ENCODE data around the gene PDZD2.

The PDZD2 gene

GRCh38 chr5:32020946-32021345, 382.0 kb downstream of the PDZD2 start:
- TF ChIP-seq EZH2phosphoT487 (IDR thresholded peaks at IDR 0.05; ENCODE audit: borderline replicate concordance) (no peak), CTCF (conservative IDR thresholded peaks at IDR 0.05; ENCODE audit: low read length) (no peak)
- no peaks in the 10 kb centered on the region for H3K9me3 ChIP-seq (ENCODE audit: insufficient read depth, low read depth, low read length)

DNA sequence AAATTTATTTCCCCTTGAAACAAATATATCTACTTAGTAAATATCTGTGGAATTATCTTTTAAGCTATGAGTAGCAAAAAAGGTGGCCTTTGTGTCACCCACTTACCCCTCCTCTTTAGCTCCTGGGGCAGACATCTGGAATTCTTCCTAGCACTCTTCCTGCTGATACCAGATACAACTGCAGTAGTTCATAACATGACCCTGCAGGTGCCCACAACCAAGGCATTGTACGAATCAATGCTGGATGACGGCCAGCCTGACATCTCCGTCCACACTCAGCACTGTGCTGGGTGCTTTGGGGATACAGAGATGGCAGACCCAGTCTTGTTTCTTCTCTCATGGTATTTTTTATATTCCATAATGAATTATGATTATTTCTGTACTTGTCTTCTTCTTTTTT, 382.8 kb downstream of the PDZD2 start:
- Histone ChIP-seq H3K9me3 (ENCODE audit: insufficient read depth, low read depth, low read length) (no peaks in the 10 kb centered on the region), H3F3A (ENCODE audit: low read depth) (no peaks in the 10 kb centered on the region), H3K4me1 (ENCODE audit: insufficient read depth, low read length, poor library complexity, severe bottlenecking) (peaks cover 4% of the 10 kb centered on the region), H3K4me3 (ENCODE audit: low read length, poor library complexity, severe bottlenecking) (no peak overlapping the region), H4K20me1 (ENCODE audit: insufficient read depth, low read length, poor library complexity, severe bottlenecking) (no peaks in the 10 kb centered on the region), H2AFZ (ENCODE audit: low read length) (no peak overlapping the region), H3K9ac (ENCODE audit: low read depth, low read length, poor library complexity, severe bottlenecking) (no peak overlapping the region), H3K27me3 (ENCODE audit: insufficient read depth, low read length, poor library complexity, severe bottlenecking) (no peaks in the 10 kb centered on the region), H3K36me3 (ENCODE audit: insufficient read depth, low read length) (no peaks in the 10 kb centered on the region), H3K79me2 (ENCODE audit: insufficient read depth, low read length) (no peaks in the 10 kb centered on the region), H3K9me2 (replicated peaks; ENCODE audit: low read depth, low read length) (no peaks in the 10 kb centered on the region), H3K4me2 (ENCODE audit: low read depth, low read length, poor library complexity, severe bottlenecking) (no peak overlapping the region)
- TF ChIP-seq CTCF (conservative IDR thresholded peaks at IDR 0.05; ENCODE audit: low read length) (no peak), EZH2phosphoT487 (IDR thresholded peaks at IDR 0.05; ENCODE audit: borderline replicate concordance) (no peak)

More at GRCh38 chr5:32020946-32021345, 382.0 kb downstream of the PDZD2 start:
- H3K36me3 ChIP-seq (ENCODE audit: insufficient read depth, low read length), result no peaks in the 10 kb centered on the region
- no peak overlapping the region for H2AFZ ChIP-seq (ENCODE audit: low read length)
- no peak overlapping the region for H3K9ac ChIP-seq (ENCODE audit: low read depth, low read length, poor library complexity, severe bottlenecking)
- peaks cover 4% of the 10 kb centered on the region for H3K4me1 ChIP-seq (ENCODE audit: insufficient read depth, low read length, poor library complexity, severe bottlenecking)
- H3K79me2 ChIP-seq (ENCODE audit: insufficient read depth, low read length), result no peaks in the 10 kb centered on the region
- no peak overlapping the region for H3K4me2 ChIP-seq (ENCODE audit: low read depth, low read length, poor library complexity, severe bottlenecking)
- no peaks in the 10 kb centered on the region for H3K9me2 ChIP-seq (replicated peaks; ENCODE audit: low read depth, low read length)
- no peaks in the 10 kb centered on the region for H3K27me3 ChIP-seq (ENCODE audit: insufficient read depth, low read length, poor library complexity, severe bottlenecking)
- H4K20me1 ChIP-seq (ENCODE audit: insufficient read depth, low read length, poor library complexity, severe bottlenecking), result no peaks in the 10 kb centered on the region
- H3K4me3 ChIP-seq (ENCODE audit: low read length, poor library complexity, severe bottlenecking), result no peak overlapping the region
- H3F3A ChIP-seq (ENCODE audit: low read depth), result no peaks in the 10 kb centered on the region

- Histone ChIP-seq H3K9me2 (replicated peaks; ENCODE audit: low read depth, low read length) (no peaks in the 10 kb centered on the region), H3K36me3 (ENCODE audit: insufficient read depth, low read length) (no peaks in the 10 kb centered on the region), H3K79me2 (ENCODE audit: insufficient read depth, low read length) (no peaks in the 10 kb centered on the region), H4K20me1 (ENCODE audit: insufficient read depth, low read length, poor library complexity, severe bottlenecking) (no peaks in the 10 kb centered on the region), H2AFZ (ENCODE audit: low read length) (no peak overlapping the region), H3K27me3 (ENCODE audit: insufficient read depth, low read length, poor library complexity, severe bottlenecking) (no peaks in the 10 kb centered on the region), H3K9me3 (ENCODE audit: insufficient read depth, low read depth, low read length) (no peaks in the 10 kb centered on the region), H3K9ac (ENCODE audit: low read depth, low read length, poor library complexity, severe bottlenecking) (no peak overlapping the region), H3K4me1 (ENCODE audit: insufficient read depth, low read length, poor library complexity, severe bottlenecking) (peaks cover 7% of the 10 kb centered on the region), H3F3A (ENCODE audit: low read depth) (no peaks in the 10 kb centered on the region), H3K4me3 (ENCODE audit: low read length, poor library complexity, severe bottlenecking) (no peak overlapping the region), H3K4me2 (ENCODE audit: low read depth, low read length, poor library complexity, severe bottlenecking) (no peak overlapping the region)
- TF ChIP-seq EZH2phosphoT487 (IDR thresholded peaks at IDR 0.05; ENCODE audit: borderline replicate concordance) (no peak), CTCF (conservative IDR thresholded peaks at IDR 0.05; ENCODE audit: low read length) (no peak)
These were observed 383.7 kb downstream of the PDZD2 start for GRCh38 chr5:32022638-32023037.

All from Loucy (cell line).